Esophagus squamous epithelium (tissue), 4 donors: Measurements from ENCODE around the gene BPNT1.

Experiments used
- CTCF ChIP-seq, 6 experiments: fragments of 450-650 bp in 4 of 6; fragments of 200-600 bp in 2 of 6; sonication (generic) in 2 of 6; IDR thresholded peaks; one replicate each; pipeline ENCODE4 v1.5.1; 2016 to 2019; ENCODE audit warnings: antibody characterized with exemption in 6 of 6, mild to moderate bottlenecking in 4 of 6, moderate library complexity in 4 of 6
- POLR2A ChIP-seq, 4 donors: fragments of 450-650 bp; IDR thresholded peaks; one replicate each; pipeline ENCODE4 v1.6.1; 2017; ENCODE audit warnings: antibody characterized with exemption in 4 of 4, mild to moderate bottlenecking in 4 of 4, moderate library complexity in 3 of 4

DNA sequence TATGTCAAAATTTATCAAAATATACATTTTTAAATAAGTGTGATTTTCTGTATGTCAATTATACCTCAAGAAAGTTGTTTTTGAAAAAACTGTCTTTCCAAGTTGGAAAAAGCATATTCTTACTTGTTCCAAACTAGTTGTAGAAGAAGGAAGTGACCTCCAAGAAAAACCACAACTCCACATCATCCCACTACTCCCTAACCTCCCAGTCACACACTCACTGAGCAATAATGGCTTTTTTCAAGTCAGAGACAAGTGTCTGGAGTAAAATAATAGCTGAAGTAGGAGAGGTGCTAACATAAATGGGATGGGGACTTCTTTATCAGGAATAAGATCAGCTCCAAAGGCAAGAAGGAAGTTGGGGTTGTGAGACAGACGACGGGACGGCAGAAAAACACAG is 56.7 kb downstream of the BPNT1 start:
- no peak for TF ChIP-seq CTCF (IDR thresholded peaks at IDR 0.05)
- no peak for TF ChIP-seq POLR2A (IDR thresholded peaks at IDR 0.05)
